H1 (cell line): ENCODE data around the gene LRP1-AS. TPM values are rescaled to one million over a fixed set of nuclear protein-coding genes. Genes with fewer than 3 reads are reported as not detected.

Experiments used
- BRCA1 ChIP-seq: IDR thresholded peaks from 2 replicates; pipeline ENCODE4 v1.6.1; 2012; ENCODE audit warnings: low read depth, low read length, improper control_type of control experiment
- SP1 ChIP-seq: IDR thresholded peaks from 2 replicates; pipeline ENCODE4 v1.6.1; 2011; ENCODE audit warnings: low read depth, low read length
- polyA plus RNA-seq, 7 experiments: library from polyadenylated mRNA; depleted of rRNA in 3 of 7; stranded (reverse) in 5 of 7; unstranded in 2 of 7; fragments of >200 nt in 5 of 7; fragments of 200-250 nt in 2 of 7; gene quantifications; 1 replicate in 5 of 7; 2 replicates in 1 of 7; 4 replicates in 1 of 7; pipeline versions ENCODE4 v1.2.1 to v1.2.3, GENCODE V29; 2011 to 2013; ENCODE audit warnings: missing spikeins in 2 of 7, mixed read lengths in 2 of 7
- total RNA-seq: library from RNA; stranded (reverse); fragmentation: NEBNext Ultra II Directional; extraction: Animal tissue kit (Norgen Biotek cat#: 25700); gene quantifications from 2 replicates; pipeline ENCODE4 v1.2.1, GENCODE V29; 2021

The LRP1-AS gene
- total and polyA plus RNA-seq, 2 of the 8 experiments (the other 6 are each of a cell fraction or from before 2014, with no cell fraction given) = not detected

DNA sequence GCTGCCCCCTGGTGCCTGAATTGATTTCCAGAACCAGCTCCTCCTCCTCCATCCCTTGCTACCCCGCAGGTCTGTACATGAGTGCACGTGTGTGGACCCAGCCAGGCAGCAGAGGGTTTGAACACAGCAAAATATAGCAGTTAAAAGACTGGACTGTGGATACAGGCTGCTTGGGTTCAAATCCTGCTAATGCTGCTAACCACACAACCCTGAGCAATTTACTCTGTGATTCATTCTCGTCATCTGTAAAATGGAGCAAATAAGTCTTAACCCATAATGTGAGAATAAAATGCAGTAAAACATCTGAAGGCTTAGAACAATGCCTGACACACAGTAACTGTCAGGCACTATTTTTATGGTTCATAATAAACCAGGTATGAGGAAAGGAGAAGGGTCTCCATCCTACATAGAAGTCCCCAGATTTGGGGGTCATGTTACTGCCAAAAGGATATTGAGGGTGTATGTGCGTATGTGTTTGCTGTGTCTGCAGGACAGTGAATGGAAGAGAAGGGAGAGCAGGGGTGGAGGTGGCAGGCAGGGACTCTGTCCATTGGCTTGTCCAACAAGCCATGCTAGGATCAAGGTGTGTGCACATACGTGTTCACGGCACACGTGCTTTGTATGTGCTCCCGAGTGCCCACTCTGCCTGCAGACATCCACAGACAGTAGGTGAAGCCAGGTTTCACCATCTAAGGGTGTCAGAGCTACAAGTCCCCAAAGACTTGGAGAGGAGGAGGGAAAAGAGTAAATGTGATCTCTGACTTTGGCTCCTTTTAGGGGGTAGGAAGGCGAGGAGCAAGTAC, 34.7 kb downstream of the LRP1-AS start (continued):
- no peak for TF ChIP-seq SP1
- no peak for TF ChIP-seq BRCA1
